ENCODE measurements around the gene LSAMP. TPM values are rescaled to one million over a fixed set of nuclear protein-coding genes. Genes with fewer than 3 reads are reported as not detected.

Gene LSAMP
- total RNA-seq (2022; extraction: Qiagen RNA extraction; ENCODE audit: low read depth), result 0.04 to 0.30 TPM (median 0.10 TPM) in 5 replicates

DNA sequence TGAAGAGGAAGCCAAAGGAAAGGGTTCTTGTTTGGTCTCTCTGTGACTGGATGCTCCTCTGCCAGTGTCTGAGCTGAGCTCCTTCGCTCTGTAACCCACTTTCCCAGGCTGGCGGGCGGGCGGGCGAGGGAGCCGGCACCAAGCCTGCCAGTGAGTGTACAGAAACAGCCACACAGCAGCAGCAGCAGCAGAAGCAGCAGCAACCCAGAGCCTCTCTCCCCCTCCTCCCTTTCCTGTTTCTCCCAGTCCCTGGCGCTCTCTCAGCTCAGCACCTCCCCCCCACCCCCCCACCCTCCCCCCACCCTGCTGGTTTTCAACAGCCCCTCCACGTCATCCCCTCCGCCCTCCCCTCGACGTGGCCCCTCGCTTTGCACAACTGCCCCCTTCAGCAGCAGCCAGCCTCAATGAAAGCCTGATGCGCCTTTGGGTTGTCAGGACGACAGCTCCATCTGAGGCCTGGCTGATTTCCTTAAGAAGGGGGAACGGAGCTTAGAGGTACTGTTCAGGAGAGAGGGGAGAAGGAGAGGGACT lies at the start of gene LSAMP:
Gene LSAMP, minus strand, starts transcription at position 177 of the 531 bp plus-strand sequence.

Data from A549 treated with DMSO at 1 μM for 4 hours (cell line).